ENCODE measurements around the gene HS3ST1.

Gene HS3ST1

DNA sequence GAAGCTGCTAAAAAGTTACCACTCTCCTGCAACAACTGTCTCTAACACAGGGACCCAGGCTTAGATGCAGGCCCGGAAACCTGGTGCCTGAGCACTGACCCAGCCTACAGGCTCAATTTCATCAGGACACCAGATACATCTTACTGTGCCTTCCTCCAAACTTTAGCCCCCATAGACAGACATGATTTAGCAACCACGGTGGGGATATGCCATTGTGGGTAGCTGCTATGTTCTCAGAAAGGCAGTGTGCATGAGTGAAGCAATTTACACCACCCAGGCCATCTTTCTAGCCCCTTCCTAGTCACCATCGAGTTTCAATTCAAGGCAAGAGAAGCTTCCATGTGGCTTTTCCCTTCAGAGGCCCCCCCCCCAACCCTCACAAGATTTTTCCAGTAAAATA, 2.7 kb downstream of the HS3ST1 start:
- Histone ChIP-seq H4K20me1 (ENCODE audit: low read depth, low read length) (no peaks in the 10 kb centered on the region), H3K9me3 (ENCODE audit: insufficient read depth, low read length) (no peaks in the 10 kb centered on the region), H3F3A (ENCODE audit: insufficient read depth) (no peaks in the 10 kb centered on the region), H3K79me2 (ENCODE audit: insufficient read depth, low read length) (no peaks in the 10 kb centered on the region), H3K9me2 (replicated peaks; ENCODE audit: insufficient read depth, low read length) (no peaks in the 10 kb centered on the region), H3K4me2 (ENCODE audit: low read depth, low read length, poor library complexity, severe bottlenecking) (no peak overlapping the region), H3K9ac (ENCODE audit: low read length) (no peak overlapping the region), H3K27me3 (ENCODE audit: low read length) (no peaks in the 10 kb centered on the region), H3K27ac (ENCODE audit: low read depth, low read length) (no peak overlapping the region), H2AFZ (ENCODE audit: low read depth, low read length, severe bottlenecking) (no peak overlapping the region), H3K36me3 (ENCODE audit: low read length) (no peaks in the 10 kb centered on the region), H3K4me3 (ENCODE audit: insufficient read depth, low read length, poor library complexity, severe bottlenecking) (no peak overlapping the region)
- TF ChIP-seq EZH2phosphoT487 (conservative IDR thresholded peaks at IDR 0.05; ENCODE audit: low read length): no peak
- TF ChIP-seq, protein P1, sequence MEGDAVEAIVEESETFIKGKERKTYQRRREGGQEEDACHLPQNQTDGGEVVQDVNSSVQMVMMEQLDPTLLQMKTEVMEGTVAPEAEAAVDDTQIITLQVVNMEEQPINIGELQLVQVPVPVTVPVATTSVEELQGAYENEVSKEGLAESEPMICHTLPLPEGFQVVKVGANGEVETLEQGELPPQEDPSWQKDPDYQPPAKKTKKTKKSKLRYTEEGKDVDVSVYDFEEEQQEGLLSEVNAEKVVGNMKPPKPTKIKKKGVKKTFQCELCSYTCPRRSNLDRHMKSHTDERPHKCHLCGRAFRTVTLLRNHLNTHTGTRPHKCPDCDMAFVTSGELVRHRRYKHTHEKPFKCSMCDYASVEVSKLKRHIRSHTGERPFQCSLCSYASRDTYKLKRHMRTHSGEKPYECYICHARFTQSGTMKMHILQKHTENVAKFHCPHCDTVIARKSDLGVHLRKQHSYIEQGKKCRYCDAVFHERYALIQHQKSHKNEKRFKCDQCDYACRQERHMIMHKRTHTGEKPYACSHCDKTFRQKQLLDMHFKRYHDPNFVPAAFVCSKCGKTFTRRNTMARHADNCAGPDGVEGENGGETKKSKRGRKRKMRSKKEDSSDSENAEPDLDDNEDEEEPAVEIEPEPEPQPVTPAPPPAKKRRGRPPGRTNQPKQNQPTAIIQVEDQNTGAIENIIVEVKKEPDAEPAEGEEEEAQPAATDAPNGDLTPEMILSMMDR (IDR thresholded peaks at IDR 0.05; ENCODE audit: insufficient read depth, low read length, poor library complexity, severe bottlenecking): no peak

DNA sequence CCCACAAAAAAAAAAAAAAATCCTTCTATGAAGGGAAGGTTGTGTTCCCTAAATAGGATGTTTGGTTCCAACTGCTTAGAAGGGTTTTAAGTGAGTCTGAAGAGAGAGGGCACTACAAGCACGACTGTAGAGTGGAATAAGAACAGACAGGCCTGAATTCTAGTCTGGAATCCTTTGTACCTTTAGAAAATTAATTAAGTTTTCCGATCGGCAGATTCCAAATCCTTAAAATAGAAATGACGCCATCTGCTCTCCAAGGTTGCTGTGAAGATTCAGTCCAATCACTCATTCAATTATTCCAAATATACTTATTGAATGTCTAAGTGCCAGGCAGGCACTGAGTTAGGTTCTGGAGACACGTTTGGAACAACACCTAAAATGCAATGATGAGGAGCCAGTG, 3.8 kb downstream of the HS3ST1 start:
- Histone ChIP-seq H2AFZ (ENCODE audit: low read depth, low read length, severe bottlenecking) (no peak overlapping the region), H3K27me3 (ENCODE audit: low read length) (no peaks in the 10 kb centered on the region), H3K79me2 (ENCODE audit: insufficient read depth, low read length) (no peaks in the 10 kb centered on the region), H3K9ac (ENCODE audit: low read length) (no peak overlapping the region), H3K9me2 (replicated peaks; ENCODE audit: insufficient read depth, low read length) (no peaks in the 10 kb centered on the region), H3K36me3 (ENCODE audit: low read length) (no peaks in the 10 kb centered on the region), H3K4me3 (ENCODE audit: insufficient read depth, low read length, poor library complexity, severe bottlenecking) (no peak overlapping the region), H3K27ac (ENCODE audit: low read depth, low read length) (no peak overlapping the region), H3K9me3 (ENCODE audit: insufficient read depth, low read length) (no peaks in the 10 kb centered on the region), H3F3A (ENCODE audit: insufficient read depth) (no peaks in the 10 kb centered on the region), H4K20me1 (ENCODE audit: low read depth, low read length) (no peaks in the 10 kb centered on the region), H3K4me2 (ENCODE audit: low read depth, low read length, poor library complexity, severe bottlenecking) (no peak overlapping the region)
- TF ChIP-seq, protein P1 (IDR thresholded peaks at IDR 0.05; ENCODE audit: insufficient read depth, low read length, poor library complexity, severe bottlenecking): no peak
- no peak for TF ChIP-seq EZH2phosphoT487 (conservative IDR thresholded peaks at IDR 0.05; ENCODE audit: low read length)

DNA sequence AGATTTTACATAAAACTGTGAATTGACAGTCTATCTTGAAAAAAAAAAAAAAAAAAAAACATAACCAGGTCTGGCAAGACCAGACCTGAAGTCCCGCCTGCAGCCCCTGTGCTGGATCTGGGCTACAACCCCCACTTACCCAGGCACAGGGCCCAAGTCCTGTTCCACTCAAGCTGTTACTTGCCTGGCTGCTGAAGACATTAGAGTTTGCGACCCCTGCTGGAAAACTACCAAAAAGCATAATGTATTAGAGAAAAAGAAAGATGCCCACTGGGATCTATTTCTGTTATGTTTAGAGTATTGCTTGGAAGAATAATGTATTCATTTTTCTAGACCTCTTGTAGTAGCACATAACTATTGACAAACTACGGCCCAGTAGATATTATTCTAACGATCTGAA, 4.7 kb downstream of the HS3ST1 start:
- Histone ChIP-seq H3K4me2 (ENCODE audit: low read depth, low read length, poor library complexity, severe bottlenecking) (no peak overlapping the region), H3K9me3 (ENCODE audit: insufficient read depth, low read length) (no peaks in the 10 kb centered on the region), H2AFZ (ENCODE audit: low read depth, low read length, severe bottlenecking) (no peak overlapping the region), H3K36me3 (ENCODE audit: low read length) (no peaks in the 10 kb centered on the region), H4K20me1 (ENCODE audit: low read depth, low read length) (no peaks in the 10 kb centered on the region), H3K9ac (ENCODE audit: low read length) (no peak overlapping the region), H3K27ac (ENCODE audit: low read depth, low read length) (no peak overlapping the region), H3K79me2 (ENCODE audit: insufficient read depth, low read length) (no peaks in the 10 kb centered on the region), H3K9me2 (replicated peaks; ENCODE audit: insufficient read depth, low read length) (no peaks in the 10 kb centered on the region), H3K27me3 (ENCODE audit: low read length) (no peaks in the 10 kb centered on the region), H3K4me3 (ENCODE audit: insufficient read depth, low read length, poor library complexity, severe bottlenecking) (no peak overlapping the region), H3F3A (ENCODE audit: insufficient read depth) (no peaks in the 10 kb centered on the region)
- TF ChIP-seq, protein P1 (IDR thresholded peaks at IDR 0.05; ENCODE audit: insufficient read depth, low read length, poor library complexity, severe bottlenecking): no peak
- no peak for TF ChIP-seq EZH2phosphoT487 (conservative IDR thresholded peaks at IDR 0.05; ENCODE audit: low read length)

Data from SU-DHL-6 (cell line).